ENCODE results near the gene SLC23A2.

DNA sequence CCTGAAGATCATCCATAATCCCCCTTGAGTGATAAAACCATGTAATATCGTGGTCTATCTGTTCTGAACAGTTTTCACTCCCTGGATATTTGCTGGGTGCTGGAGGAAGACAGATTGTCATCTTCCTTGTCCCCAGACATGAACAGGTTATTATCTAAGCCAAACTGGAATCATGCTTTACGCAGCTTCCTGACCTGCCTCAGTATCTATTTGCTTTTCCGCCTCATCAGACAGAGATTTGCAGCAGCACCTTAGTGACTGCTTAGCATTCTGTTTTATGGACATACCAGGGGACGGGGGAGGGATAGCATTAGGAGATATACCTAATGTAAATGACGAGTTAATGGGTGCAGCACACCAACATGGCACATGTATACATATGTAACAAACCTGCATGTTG is 124.6 kb downstream of the SLC23A2 start:
- TF ChIP-seq, protein P1, sequence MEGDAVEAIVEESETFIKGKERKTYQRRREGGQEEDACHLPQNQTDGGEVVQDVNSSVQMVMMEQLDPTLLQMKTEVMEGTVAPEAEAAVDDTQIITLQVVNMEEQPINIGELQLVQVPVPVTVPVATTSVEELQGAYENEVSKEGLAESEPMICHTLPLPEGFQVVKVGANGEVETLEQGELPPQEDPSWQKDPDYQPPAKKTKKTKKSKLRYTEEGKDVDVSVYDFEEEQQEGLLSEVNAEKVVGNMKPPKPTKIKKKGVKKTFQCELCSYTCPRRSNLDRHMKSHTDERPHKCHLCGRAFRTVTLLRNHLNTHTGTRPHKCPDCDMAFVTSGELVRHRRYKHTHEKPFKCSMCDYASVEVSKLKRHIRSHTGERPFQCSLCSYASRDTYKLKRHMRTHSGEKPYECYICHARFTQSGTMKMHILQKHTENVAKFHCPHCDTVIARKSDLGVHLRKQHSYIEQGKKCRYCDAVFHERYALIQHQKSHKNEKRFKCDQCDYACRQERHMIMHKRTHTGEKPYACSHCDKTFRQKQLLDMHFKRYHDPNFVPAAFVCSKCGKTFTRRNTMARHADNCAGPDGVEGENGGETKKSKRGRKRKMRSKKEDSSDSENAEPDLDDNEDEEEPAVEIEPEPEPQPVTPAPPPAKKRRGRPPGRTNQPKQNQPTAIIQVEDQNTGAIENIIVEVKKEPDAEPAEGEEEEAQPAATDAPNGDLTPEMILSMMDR (IDR thresholded peaks at IDR 0.05; ENCODE audit: low read depth, low read length), result no peak
- TF ChIP-seq POLR2A (IDR thresholded peaks at IDR 0.05; ENCODE audit: extremely low read depth, insufficient read length), result no peak

All from NB4 (cell line).